Stimulated activated CD4-positive, alpha-beta T cell treated with anti-CD3 and anti-CD28 coated beads, Interleukin-1b, Interleukin-23, amount 100 ng/mL, for 24 hours (primary cell): ENCODE results near the gene C22orf15.

ENCODE experiments used
- DNase-seq, 4 experiments: peaks; one replicate each; pipeline ENCODE4 v3.0.0-alpha.2; 2020; ENCODE audit warnings: low read depth in 4 of 4, low spot score in 1 of 4

Gene C22orf15

DNA sequence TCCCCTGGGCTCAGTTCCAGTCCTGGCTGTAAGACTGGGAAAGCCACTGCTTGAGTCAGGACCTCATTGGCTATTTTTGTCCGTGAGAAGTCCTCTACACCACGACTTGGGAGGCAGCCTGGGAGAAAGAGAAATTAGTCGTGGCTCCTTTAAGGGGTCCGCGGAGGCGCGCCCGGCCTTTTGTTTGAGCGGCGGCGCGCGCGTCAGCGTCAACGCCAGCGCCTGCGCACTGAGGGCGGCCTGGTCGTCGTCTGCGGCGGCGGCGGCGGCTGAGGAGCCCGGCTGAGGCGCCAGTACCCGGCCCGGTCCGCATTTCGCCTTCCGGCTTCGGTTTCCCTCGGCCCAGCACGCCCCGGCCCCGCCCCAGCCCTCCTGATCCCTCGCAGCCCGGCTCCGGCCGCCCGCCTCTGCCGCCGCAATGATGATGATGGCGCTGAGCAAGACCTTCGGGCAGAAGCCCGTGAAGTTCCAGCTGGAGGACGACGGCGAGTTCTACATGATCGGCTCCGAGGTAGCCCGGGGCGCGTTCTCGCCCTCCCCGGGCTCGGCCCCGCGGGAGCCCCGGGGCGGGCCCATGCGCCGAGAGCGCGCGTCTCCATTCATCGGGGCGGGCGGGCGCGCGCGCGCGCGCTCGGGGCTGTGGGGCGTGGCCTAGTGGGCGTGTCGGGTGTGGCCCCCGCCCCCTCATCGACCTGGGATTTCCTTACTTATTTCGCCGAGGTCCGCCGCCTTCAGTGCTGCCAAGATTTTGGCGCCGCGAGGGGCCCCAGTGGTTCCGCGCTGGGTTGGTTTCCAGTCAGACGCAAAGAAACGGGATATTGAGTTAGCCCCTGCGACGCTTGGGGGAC, 24.2 kb downstream of the C22orf15 start, which contains the start of gene SMARCB1:
Gene SMARCB1 (plus strand): TSS at position 215 of the 848 bp plus-strand sequence. CDS start 204 bp downstream, at position 419.
- DNase-seq = peak; percentile 78 to 87 (median 82)

DNA sequence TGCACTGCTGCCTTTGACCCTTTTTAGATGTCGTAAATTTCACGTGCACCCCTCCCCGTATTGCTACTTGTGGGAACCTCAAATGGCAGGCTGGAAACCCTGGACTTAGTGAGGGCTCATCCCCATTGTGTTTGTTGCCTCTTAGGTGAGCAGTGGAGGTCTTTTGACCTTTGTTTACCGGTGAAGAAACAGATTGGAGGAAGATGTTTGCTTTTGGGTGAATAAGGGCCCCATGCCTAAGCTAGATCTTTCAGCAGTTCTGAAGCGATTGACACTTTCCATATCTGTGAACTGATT, 24.8 kb downstream of the C22orf15 start:
- no peak for DNase-seq

DNA sequence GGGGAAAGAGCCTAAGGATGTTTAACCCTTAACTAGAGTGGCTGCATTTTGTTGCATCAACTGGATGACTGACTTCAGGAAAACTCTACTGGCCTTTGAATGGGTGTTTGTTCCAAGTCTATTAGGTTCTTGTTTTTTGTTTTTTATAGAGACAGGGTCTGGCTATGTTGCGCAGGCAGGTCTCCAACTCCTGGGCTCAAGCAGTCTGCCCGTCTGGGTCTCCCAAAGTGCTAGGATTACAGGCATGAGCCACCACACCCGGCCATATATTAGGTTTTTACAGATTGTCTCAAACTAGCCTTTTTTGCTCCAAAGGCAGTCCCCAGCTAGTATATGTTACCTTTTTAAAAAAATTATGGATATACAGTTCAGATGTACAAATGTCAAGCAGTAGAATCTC, 25.1 kb downstream of the C22orf15 start:
- no peak for DNase-seq

DNA sequence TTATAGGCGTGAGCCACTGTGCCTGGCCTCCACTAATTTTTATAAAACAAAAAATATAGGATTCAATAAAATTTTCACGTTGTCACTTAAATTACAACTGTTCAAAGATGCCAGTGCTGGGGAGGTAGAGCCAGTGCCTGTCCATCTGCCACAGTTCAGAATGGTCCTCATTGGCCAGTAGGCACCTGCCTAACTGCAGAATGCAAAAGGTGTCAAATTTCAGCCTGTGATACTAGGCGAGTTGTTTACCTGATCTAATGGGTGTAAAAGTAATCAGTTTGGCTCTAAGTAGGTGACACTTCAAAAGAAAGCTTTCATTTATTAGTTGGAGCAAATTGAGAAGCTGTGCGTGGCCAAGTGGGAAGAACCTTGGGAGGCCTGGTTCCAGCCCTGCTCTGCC, 26.3 kb downstream of the C22orf15 start:
- DNase-seq = no peak

DNA sequence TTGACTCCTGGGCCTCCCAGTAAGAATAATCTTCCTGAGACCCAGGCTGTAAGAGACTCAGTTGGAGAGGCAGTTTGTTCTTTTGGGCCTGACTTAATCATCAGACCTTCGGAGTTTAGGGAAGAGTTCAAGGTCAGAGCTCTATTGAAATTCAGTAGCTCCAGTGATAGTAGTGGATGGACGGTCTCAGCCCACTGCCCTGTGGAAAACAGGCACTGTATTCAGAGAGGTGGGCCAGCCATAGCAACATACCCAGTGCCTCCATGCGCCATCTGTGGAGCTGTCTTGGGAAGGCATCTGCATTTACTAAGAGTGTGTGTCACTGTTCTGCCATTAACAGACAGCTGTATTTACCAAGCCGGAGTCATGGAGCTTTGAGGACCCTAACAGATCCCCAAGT, 26.8 kb downstream of the C22orf15 start:
- DNase-seq = no peak

DNA sequence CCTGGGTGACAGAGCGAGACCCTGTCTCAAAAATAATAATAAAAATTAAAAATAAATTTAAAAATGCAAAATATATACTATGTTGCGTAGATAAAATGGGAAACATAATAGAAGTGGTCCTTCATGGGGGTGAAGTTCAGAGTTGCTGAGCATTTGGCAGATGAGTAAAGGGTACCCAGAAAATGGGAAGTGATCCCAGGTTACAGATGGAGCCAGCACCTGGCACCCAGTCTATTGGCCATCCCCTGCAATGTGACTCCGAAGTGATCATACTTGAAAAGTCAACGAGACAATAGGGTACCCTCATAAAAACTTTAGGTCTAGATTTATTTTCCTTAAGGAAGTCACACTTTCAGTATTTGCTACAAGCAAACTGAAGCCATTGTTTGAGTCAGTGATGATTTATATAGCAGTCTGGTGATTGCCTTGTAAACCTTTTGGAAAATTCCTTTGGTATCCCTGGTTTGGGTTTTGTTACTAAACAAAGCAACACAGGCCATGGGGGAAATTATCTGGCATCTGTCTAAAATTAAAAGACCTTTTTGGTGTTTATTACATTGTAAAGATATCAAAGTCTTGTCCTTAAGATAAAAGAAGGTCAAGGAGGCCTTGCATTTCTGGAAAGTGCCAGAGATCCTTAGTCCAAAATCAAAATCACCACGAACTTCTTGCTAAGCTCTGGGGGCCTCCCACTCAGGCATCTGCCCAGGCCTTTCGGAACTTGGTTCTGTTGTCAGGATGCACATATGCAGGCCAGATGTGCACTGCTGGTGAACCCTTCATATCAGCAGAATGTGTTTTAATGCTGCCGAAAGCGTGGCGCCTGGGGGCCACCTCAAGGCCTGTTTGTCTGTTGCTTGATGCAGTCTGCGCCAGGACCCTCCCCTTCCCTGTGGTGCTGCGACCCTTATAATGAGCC, 28.3 kb downstream of the C22orf15 start:
- DNase-seq = no peak

DNA sequence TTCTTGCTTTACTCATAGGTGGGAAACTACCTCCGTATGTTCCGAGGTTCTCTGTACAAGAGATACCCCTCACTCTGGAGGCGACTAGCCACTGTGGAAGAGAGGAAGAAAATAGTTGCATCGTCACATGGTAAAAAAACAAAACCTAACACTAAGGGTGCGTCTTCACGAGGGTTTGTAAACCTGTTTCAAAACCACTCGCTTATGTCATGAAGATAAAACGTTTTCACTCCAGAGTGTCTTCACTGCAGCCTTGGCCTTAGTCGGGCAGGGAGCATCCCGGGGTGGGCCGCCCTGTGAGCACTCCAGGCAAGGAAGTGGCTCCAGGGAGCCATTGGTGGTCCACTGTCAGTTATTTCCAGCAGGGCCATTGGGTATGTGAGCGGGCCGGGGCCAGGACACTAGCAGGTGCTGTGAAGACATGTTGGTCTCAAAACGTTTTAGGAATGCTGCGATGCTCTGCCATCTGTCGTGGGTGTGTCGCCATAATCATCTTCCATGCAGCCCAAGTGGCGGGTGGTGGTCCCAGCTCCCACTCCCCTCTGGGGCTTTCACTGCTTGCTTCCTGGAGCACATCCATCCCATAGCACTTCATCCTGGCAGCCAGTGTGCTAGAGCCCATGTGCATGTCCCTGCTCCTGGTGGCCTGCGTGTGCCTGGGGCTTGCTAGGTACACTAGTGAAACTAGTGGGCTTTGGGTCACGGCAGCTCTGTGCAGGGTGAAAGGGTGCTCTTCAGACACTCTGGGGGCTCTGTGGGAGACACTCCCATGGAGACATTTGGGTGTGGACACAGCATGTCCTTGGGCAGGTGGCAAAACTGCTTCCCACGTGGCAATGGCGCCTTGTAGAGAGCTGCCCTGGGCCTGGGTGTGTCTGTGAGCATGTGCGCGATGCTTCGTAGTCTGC, 29.2 kb downstream of the C22orf15 start:
- DNase-seq = no peak

DNA sequence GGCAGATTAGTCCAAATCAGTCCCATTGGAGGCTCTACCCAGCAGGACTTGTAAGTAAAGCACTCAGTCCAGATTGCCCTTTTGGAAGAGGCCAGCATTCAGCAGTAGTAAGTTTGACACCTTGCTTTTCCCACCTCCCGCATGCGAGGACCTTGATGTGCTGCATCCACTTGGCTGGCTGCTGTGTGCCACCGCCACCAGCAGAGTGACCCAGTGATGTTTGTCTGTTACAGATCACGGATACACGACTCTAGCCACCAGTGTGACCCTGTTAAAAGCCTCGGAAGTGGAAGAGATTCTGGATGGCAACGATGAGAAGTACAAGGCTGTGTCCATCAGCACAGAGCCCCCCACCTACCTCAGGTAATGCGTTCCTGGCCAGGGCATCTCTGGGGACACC, 30.5 kb downstream of the C22orf15 start:
- DNase-seq = no peak

DNA sequence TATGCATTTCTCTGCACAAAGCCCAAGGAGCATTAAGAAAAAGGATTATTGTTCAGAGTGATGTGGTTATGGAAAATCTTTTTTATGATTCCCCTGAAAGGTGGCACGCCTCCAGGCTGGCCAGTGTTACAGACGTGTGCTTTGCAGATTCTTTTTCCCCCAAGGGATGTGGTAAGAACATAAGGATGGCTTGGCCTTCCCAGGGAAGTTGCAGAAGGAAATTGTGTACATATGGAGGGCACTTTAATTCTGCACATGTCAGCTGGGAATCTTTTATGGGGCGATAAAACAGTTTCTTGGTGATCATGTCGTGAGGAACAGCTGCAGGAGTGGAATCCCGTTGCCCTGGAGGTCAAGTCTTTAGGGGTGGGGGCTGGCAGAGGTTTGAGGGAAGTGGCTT, 33.7 kb downstream of the C22orf15 start:
- no peak for DNase-seq

DNA sequence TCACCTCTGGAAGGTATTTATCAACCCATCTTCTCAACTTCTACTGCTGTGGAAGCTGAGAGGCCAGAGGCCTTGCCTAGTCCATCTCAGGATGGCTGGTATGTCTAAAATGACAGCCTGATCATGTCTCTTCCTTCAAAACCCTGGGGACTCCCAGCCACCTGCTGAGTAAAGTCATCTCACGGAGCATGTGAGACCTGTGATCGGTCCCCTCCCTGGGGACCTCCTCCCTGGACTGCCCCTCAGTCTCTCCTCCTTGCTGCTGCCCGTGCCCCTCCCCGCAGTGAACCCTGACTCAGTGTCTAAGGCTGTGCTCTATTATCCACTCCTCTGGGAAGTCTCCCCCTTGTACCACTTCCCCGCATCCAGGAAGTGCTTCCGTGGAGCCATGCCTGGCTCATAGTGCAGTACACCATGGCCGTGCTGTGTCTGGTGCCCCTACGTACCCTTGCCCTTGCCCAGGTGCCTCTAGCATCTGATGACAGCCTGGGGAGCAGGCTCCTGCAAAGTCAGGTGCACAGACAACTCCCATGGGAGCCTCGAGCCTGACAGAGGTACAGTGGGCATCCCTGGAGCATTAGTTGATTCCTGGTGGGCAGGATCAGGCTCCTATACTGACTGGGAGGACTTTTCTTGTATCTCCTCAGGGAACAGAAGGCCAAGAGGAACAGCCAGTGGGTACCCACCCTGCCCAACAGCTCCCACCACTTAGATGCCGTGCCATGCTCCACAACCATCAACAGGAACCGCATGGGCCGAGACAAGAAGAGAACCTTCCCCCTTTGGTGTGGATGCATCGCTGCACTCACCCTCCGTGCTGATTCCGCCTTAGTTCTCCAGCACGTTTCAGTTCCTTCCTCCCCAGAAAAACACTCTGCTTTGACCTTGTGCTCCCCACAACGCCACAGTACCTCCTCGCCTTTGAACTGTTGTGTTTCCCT, 37.8 kb downstream of the C22orf15 start:
- DNase-seq = no peak

DNA sequence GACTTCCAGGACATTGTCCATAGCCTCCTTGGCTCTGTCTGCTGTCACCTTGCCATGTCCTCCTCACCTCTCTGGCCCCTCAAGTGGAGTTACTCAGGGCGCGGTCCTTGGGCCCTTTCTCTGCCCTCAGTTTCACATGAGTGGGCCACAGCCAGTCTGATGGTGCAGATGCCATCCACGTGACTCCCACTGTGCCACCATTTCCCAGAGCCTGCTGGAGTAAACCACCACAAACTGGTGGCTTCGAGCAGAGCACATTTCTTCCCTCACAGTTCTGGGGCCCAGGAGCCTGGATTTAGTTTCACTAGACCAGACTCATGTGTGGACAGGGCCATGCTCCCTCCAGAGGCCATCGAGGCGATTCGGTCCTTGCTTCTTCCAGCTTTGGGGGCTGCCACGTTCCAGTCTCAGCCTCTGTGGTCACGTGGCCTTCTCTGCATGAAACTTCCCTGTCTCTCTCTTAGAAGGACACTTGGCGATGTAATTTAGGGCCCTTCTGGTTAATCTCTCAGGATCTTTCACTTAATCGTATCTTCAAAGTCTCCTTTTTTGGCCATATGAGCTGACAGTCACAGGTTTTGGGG, 38.5 kb downstream of the C22orf15 start:
- DNase-seq = no peak

DNA sequence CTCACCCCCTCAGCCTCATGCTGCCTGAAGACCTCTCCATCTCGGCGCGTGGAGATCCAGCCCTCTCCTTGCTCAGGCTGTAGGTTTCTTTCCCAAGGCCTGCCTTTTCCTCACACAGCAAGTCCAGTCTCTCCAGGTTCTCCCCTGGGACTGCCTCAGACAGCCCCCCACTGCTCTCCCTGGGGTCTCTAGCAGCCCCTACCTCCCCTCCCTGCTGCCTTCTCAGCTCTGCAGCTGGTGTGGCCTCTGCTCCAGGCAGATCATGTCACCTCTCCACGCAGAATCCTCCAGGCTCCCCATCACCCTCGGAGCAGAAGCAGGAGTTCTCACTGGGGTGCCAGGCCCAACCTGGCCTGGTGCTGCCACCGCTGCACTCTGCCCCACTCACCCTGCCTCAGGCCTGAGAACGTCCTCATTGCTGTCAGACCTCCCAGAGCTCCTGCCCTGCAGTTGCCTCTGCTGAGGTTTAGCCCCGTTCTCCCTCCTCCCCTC, 39.1 kb downstream of the C22orf15 start:
- no peak for DNase-seq

DNA sequence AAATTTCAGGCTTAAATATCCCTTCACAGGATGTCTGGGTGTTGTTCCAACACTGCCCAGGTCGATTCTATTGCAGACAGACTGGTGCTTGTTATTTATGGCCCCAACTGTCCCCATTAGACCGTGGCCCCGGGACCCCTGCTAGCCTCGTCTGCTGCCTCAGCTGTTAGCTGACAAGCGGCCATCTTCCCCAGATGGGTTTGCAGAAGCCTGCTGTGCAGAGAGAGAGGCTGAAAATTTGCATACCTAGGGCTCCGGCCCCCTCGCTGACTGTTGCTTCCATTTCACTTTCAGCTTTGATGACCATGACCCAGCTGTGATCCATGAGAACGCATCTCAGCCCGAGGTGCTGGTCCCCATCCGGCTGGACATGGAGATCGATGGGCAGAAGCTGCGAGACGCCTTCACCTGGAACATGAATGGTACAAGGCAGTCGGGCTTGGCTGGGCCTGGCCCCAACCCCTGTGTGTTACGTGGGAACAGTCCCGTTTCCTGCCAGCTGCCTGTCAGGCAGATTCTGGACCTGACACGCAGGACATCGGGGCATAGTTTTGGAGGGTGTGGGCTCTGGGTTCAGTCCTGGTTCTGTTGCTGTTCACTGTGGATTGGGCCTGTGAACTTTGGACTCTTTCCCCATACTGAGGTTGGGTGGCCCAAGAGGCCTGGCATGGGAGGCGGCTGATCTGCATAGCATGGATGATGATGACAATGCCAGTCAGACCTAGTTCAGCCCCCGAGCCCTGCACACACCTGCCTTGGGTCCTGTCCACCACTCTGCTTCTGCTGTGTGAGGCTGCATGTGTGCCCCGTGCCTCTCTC, 40.4 kb downstream of the C22orf15 start:
- no peak for DNase-seq

DNA sequence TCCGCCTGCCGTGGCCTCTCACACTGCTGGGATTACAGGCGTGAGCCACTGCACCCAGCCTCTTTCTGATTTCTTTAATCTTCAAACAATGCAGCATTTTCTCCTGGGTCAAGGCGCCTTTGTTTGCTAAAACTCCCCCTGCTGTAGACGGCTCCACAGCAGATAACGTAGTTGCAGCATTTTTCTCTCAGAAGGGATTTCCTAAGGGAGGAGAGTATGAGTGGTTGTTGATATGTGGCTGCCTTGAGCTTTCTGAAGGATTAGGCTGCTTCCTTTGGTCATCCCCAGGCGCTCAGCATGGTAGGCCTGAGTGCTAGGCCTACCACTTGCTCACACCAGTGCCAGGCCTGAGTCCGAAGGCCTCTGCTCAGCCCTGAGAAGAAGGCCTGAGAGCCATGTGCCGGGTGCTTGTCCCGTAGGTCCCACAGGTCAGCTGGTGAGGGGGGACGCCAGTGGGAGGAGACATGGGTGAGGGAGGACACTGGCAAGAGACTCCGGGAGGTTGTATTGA, 42.0 kb downstream of the C22orf15 start:
- DNase-seq = no peak

DNA sequence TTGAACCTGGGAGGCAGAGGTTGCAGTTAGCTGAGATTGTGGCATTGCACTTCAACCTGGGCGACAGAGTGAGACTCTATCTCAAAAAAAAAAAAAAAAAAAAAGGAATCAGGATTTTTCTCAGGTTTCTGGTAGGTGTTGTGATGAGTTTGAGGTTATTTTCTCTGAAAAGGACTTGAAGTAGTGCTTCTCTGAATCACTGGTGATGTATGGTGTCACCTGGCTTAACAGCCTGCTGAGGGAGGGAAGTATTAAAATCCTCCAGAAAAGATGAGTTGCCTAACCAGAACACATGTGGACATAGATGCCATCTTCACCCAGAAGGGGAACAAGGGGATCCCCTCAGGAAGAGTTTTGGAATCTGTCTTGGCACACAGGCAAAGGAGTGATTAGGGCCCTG, 44.0 kb downstream of the C22orf15 start:
- no peak for DNase-seq

DNA sequence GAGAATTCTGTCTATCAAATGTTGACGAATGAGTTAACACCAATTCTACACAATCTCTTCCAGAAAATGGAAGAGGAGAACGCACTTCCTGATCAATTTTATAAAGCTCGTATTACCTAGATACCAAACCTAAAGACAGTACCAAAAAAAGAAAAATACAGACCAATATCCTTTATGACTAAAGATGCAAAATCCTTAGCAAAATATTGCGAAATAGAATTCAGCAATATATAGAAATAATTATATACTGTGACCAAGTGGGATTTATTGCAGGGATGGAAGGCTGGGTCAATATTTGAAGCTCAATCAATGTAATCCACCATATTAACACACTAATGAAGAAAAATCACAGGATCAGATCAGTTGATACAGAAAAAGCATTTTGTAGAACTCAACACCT, 49.6 kb downstream of the C22orf15 start:
- no peak for DNase-seq
